GM19043 (cell line): ENCODE data around the gene RASSF4.

Source experiments
- ATAC-seq: cut with Tn5 transposase; IDR thresholded peaks from one replicate; pipeline ENCODE4 v1.9.1; 2021; ENCODE audit warnings: low read depth; ENCODE audit not compliant: unreplicated experiment

The RASSF4 gene

DNA sequence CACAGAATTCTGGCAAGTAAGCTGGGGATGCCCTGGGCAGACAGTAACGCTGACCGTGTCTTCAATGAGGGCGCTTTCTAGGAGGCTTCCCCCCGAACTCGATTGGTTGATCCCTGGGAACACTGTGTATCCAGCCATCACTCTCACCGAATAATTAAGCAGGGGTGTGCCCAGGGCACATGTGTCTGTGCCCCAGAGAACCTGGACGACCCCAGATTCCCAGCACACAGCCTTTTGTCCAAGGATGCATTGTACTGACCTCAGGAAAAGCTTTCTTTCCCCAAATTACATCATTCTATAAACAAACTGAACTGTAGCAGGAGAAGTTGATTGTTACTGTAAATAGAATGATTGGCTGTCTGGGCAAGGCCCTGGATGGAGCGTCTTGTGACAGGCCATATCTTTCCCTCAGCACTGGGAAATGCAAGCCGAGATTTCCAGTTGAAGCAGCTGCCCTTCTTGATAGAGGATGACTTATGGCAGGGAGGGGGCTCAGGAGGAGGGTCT, 25.6 kb downstream of the RASSF4 start:
- ATAC-seq, result no peak

DNA sequence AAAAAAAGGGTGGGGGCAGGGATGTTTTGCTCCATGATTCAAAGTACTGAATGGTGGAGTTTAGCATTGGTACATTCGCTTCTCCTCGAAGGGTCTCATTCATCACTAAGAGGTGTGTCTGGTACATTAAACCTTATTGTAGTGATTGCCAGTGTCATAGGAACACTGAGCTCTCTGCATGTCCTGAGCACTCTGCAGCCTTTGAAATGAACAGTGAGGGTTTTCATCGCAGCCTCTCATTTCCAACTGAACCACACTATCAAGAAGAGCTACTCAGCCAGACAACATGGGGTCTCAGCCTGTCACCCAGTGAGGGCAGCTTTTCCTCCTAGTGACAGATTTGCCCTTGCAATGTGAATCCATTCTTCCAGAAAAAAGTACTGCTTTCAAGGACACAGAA, 26.6 kb downstream of the RASSF4 start:
- no peak for ATAC-seq

DNA sequence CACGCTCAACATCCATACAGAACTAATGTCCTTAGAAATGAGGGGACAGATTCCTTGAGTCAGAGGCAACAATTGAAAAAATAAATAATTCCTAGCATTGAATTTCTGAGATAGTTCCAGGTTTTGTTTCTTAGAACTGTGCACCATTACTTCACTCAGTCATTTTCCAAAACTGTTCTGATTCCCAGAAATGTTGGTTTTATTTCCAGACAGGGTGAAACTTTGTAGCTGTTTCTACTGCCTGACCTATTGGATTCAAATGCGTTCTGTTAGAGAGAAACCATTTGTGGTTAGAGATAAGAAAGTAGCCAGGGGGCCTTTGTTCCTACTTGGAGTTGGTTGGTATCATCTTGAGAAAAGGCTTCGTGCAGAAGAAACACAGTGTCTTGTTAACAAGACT, 27.1 kb downstream of the RASSF4 start:
- ATAC-seq, result no peak

DNA sequence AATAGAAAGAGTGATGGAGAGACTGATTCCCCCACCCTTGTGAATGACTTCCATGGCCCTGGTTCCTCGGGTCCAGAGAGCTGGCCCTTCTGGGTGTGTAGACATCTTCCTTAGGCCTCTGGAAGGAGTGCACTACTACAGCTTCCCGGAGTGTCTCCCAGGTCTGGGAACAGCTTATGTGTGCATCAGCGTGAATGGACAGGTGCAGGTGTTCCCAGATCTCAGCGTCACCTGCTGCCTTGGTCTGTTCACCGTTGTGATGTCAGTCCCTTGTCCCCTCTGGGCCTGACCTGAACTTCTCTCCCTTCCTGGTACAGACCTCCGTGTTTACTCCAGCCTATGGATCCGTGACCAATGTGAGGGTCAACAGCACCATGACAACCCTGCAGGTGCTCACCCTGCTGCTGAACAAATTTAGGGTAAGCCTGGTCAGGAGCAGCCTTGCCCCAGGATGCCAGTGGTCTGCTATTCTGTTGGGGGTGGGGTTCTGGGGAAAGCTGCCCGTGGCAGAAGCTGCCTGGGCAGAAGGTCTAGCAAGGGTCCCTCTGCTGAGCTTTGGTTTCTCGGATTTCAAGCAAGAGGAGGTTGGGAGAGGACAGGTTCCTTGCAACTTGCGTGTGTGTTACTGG, 29.5 kb downstream of the RASSF4 start:
- no peak for ATAC-seq

DNA sequence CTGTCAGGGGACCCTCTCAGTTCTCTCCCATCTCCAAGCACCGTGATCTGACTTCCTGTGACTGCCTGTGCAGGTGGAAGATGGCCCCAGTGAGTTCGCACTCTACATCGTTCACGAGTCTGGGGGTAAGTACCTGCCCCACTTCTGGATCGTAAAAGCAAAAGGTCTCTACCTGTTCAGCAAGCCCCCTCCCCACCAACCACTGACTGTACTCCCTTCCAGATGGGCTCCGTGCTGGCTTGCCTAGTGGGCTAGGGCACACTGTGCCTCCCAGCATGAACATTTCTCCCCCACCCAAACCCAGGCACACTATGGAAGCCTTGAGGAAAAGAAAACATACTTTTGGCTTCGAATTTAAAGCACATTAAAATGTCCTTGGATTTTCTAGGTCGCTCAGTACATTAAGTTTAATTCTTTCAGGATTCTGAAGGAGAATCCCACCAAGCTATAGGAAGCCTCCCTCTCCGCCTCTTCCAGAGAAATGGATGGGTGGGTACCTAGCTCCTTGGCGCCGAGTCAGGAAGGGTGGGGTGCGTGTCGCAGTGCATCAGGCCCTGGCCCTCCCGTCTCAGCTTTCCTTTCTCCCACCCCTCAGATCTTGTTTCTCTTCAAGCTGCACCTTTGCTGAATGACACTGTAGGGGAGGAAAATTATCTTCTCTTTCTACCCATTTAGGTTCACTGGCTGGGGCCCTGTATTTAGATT, 30.1 kb downstream of the RASSF4 start:
- ATAC-seq, result no peak

DNA sequence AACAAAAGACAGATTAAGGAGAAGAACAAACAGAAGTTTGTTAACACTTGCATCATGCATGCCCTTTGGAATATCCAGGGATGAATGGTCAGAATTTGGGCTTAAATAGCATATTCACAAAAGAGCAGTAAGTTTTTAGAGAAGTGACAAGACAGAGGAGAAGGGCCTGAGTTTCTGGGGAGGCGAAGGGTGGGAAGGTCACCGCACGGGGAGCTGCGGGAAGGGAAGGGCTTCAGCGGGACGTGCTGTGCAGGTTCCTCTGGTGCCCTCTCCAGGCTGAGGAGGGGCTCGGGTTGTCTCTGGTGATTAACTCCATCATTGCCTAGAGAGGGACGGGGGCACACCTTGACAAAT, 30.7 kb downstream of the RASSF4 start:
- no peak for ATAC-seq

DNA sequence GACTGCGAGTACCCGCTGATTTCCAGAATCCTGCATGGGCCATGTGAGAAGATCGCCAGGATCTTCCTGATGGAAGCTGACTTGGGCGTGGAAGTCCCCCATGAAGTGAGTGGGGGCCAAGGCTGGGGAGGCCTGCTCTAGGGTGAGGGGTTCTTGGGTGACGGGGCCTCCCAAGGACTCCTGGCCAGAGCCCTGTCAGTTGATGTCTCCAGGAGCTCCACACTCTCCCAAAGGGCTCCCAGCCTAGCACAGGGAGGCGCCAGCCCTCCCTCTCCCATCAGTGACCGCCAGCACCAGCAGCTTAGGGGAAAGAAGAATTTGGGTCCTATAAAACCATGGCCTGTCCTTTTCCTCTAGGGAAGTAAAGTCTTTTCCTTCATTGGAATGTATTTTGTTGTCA, 31.4 kb downstream of the RASSF4 start:
- no peak for ATAC-seq

DNA sequence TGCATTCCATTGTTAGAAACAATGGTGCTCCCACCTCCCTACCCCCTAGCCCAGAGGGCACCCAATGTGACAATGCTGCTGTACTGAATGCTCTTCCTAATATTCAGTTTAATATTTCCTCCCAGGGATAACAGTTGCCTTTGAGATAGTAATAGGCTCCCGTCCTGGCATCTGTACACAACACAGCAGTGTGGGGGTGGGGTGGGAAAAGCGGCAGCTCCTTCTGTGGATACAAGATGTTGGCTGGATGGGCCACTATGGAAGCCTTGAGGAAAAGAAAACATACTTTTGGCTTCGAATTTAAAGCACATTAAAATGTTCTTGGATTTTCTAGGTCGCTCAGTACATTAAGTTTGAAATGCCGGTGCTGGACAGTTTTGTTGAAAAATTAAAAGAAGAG, 32.0 kb downstream of the RASSF4 start:
- no peak for ATAC-seq

DNA sequence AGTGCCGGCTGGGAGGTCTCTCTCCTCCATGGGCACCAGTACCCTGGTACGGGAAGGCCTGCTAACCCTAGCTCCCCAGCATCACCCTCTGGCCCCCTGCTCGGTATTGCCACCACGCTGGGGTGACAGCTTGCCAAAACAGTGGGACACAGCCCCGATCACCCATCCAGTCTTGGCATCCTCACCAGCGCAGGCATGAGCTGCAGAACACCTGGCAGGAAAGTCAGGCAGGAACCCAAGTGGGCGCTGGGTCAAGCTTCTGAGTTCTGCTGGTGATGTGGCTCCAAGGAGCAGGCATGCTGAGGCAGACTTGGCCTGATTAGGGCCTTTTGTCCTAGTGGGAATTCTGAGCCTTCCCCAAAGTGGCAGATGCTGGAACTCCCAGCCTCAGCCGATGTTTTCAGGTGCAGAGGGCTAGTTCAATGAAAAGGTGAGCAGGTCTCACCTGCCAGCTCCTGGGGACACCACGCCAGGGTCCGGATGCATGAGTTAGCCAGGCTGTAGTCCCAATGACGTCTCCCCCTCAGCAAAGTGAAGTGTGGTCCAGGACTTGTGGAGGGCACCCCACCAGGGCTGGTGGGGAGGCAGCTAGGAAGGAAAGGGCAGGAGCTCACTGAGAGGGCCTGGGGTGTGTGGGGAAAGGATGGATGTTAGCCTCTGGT, 32.6 kb downstream of the RASSF4 start:
- ATAC-seq, result no peak

DNA sequence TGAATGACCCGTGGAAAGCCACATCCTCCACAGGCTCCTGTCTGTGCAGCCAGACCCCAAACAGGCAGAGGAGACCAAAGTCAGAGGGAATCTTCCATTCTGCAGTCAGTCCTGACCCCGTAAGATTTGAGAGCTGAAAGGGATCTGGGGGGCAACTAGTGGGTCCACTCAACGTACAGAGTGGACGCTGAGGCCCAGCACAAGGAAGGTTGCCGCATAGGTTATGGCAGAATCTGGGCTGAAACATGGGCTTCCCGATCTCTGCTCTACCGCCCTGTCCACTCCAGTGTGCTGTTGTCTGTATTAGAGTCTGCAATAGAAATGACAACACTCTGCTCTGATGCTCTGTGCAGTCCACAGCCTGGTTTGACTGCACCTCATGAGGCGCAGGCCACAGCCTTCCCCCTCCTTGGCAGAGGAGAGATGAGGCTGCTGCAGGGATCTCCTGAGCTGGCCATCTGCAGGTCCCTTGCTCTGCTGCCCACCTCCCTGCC, 33.2 kb downstream of the RASSF4 start:
- ATAC-seq, result no peak

DNA sequence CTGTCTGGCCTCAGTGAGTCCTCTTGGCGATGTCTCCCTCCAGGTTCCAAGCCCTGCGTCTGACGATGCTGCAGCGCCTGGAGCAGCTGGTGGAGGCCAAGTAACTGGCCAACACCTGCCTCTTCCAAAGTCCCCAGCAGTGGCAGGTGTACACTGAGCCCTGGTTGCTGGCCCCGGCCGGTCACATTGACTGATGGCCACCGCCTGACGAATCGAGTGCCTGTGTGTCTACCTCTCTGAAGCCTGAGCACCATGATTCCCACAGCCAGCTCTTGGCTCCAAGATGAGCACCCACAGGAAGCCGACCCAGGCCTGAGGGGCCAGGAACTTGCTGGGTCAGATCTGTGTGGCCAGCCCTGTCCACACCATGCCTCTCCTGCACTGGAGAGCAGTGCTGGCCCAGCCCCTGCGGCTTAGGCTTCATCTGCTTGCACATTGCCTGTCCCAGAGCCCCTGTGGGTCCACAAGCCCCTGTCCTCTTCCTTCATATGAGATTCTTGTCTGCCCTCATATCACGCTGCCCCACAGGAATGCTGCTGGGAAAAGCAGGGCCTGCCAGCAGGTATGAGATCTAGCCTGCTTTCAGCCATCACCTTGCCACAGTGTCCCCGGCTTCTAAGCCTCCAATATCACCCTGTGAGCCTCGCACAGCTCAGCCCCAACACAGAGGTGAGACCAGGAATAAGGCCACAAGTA, 33.8 kb downstream of the RASSF4 start:
- ATAC-seq, result no peak

DNA sequence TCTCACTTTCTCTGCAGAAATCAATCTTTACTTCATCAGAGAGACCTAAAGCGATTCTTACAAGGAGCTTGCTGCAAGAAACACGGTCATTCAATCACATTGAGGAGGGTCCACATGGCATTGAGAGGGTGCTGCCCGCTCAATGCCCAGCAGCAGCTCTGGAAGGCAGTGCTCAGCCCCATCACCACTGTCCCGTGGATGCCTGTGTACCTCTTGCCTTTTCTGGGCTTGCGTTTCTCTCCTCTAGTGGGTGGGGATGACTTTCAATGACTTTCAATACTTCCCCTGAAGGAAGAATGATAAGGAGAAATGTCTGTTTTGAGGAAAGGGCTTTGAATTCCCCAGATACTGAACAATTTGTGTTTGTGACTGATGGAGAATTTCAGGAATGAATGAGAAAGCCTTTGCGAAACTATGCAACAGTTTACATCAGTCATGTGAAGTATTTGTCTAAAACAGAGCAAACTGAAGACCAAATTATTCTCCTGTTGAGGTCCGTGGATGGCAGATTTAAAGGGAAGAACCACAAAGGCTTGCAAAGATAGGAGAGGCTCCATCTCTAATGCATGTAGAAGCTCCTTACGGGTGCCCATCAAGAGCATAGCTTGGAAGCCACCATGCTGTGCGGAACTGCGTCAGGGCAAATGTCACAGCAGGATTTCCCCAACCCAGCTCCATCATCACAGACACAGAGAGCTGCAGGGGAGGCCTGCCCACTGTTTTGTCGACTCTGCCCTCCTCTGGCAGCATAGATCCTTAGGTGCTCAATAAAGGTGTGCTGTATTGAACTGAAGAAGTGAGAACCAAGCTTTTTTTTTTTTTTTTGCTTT, 34.5 kb downstream of the RASSF4 start:
- ATAC-seq, result no peak

DNA sequence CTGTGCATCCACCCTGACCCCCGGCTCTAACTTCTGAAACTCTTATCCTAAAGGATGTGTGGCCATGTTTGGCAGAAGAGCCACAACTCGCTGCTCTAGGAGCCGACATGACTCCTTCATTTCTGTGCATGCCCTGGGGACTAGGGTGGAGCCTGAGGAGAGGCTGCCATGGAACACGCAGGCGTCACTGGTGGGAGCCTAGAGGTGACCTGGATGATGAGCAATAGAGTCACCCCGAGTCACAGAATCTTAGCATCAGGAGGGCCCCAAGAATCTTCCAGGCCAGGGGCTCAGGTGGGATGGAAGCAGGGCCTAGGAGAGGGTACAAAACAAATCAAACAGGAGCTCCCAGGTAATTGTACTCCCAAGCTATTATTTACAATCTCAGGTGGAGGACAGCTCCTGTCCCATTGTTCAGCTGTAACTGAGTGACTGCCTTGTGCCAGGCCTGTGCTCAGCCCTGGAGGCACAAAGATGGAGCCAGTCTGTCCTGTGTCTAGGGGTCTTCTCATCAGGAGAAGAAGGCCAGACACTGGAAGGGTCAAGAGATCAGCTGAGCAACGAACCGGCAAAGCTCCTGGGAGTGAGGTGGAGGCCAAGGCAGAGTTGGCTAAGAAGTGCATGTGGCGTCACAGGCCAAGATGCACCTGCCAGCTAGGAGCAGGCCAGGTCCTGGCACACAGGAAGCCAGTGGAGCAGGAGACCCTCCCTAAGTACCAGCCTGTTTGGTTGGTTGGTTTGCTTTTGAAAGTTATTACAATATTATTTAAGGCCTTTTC, 35.3 kb downstream of the RASSF4 start:
- ATAC-seq, result no peak

DNA sequence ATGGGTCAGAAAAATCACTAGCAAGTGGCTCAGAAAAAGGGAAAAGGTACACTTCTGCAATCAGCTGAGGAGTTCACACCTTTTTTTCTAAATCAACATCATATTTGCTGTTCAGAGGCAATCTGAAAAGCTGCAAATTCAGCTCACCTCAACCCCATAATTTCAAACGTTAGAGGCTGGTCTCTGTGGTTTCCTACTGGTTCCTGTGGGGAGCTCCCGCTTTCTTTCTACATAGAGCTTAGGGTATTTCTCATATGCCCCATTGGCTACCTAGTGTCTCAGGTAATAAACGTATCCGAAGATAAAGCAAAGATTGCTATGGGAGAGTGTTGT, 35.9 kb downstream of the RASSF4 start:
- ATAC-seq, result no peak

DNA sequence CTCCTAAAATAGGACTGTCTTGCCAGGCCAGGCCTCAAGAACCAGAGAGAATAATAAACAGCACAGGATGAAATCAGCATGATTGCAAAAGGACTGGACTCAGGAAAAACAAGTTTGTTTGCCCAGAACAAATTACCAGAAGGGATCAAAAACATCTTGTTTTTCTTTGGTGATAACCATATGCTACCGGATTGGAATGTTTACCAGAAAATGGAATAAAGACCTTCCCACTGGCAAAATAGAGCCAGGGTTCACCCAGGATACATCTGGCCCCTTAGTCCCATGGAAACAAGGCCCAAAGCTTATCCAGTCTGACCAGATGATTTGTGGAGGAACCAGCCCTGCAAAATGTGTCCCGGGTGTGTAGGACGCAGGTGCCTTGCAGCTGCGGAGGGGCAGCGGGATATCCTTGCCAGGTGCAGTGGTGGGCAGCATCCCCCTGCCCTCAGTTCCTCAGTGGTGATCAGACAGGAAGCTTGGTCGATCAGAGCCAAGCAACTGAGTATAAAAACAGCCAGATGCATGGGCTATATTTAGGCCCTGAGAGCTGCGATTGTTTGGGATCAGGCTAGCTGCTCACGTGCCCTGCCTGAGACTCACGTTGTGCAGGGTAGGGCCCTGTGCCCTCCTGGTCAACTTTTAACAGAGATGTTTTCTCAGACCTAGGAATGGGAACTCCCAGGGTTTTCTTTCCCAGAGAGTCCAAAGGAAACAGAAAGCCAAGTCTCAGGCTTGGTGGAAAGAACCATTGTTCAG, 36.5 kb downstream of the RASSF4 start:
- no peak for ATAC-seq

DNA sequence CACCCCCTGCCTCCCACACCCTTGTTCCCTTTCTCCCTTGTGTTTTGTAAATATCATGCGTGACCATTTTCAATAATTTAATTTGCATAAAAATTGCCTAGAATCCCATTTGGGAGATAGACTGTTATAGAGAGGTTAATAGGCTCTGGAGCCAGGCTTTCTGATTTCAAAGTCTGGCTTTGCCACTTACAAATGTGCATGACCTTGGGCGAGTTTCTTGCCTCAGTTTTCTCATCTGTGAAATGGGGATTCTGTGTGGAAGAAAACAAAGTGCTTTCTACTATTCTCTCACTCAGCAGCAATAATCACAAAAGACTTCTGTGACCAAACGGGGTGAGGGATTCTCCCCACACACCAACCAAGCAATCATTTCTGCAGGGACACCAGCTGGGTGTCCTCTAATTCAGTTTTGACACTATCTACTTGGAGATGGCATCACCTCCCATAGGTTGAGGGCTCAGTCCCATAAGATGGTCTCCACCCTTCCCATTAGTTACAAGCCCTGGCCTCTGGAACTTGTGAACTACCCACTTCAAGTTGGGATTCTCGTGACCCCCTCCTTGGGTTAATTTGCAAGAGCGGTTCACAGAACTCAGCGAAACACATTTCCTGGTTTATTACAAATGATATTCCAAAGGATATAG, 37.6 kb downstream of the RASSF4 start:
- no peak for ATAC-seq

DNA sequence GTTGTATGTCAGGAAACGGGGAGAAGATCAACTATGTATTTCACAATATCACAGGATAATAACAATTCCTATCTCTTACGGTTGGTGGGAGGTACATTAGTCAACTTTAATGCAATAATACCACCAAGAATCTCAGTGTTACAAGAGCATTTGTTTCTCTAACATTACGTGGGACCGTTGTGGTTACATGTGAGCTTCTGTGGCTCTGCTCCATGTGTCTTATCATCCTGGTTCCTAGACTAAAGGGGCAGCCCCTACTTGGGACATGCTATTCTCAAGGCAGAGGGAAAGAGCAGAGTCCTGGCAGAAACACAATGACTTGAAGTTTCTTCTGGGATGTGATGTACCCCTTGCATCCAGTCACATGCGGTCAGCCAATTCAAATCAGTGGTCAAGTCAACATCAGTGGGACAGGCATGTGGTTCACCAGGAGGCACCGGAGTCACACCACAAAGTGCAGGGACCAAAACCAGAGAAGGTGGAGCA, 38.6 kb downstream of the RASSF4 start:
- ATAC-seq, result no peak

DNA sequence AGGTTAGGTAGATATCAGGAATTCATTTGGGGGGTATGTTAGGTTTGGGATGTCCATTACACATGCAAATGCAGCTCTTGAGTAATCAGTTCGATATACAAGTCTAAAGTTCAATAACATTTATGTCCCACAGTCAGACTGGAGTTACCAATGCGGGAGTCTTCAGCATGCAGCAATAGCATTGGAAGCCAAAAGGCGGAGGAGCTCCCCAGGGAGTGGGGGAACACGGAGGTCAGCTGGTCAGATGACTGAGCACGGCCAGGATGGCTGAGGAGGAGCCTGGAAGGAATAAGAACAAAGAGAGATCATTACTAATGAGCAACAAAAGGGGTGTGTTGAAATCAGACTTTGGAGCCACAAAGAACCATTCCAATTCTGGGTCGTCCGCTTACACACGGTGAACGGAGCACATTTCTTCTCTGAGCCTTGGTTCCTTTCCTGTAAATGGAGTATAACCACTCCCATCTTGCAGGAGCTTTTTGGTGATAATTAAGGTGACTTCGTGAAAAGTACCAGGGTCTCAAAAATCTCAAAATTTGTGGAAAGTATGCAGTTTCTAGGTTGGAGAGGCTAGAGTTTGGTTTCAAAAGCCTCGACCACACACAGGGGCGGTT, 40.6 kb downstream of the RASSF4 start:
- ATAC-seq, result no peak
